SH-SY5Y (cell line): ENCODE data around the gene ZNF747.

Experiments used
- GATA2 ChIP-seq: IDR thresholded peaks from 2 replicates; pipeline ENCODE4 v1.6.1; 2011; ENCODE audit warnings: mild to moderate bottlenecking, low read depth, low read length
- GATA3 ChIP-seq: IDR thresholded peaks from 2 replicates; pipeline ENCODE4 v1.6.1; 2011; ENCODE audit warnings: low read depth, mild to moderate bottlenecking, low read length, moderate library complexity

The ZNF747 gene

GRCh38 chr16:30565984-30566383 lies 31.3 kb upstream of the ZNF747 start:
- TF ChIP-seq GATA2 (no peak), GATA3 (no peak)

- no peak for TF ChIP-seq GATA2
- no peak for TF ChIP-seq GATA3
Observed at GRCh38 chr16:30565526-30565925, 30.9 kb upstream of the ZNF747 start.

- TF ChIP-seq GATA2: no peak
- TF ChIP-seq GATA3: no peak
Observed at GRCh38 chr16:30562021-30562420, 27.4 kb upstream of the ZNF747 start.

GRCh38 chr16:30561089-30561816 lies 26.6 kb upstream of the ZNF747 start:
- TF ChIP-seq GATA2 (no peak), GATA3 (no peak)

- no peak for TF ChIP-seq GATA3
- no peak for TF ChIP-seq GATA2
Observed at GRCh38 chr16:30559690-30560089, 25.0 kb upstream of the ZNF747 start.

- TF ChIP-seq GATA2: no peak
- no peak for TF ChIP-seq GATA3
Observed at GRCh38 chr16:30558789-30559377, 24.2 kb upstream of the ZNF747 start.

GRCh38 chr16:30557957-30558788 lies 23.5 kb upstream of the ZNF747 start, which contains the start of gene ZNF764:
TSS of gene ZNF764 (minus strand) at chr16:30558374. CDS start at chr16:30558182, 192 bp downstream.
- TF ChIP-seq GATA3 (no peak), GATA2 (no peak)

- no peak for TF ChIP-seq GATA2
- no peak for TF ChIP-seq GATA3
Observed at GRCh38 chr16:30557707-30557956, 23.0 kb upstream of the ZNF747 start.

GRCh38 chr16:30556125-30556473 lies 21.4 kb upstream of the ZNF747 start:
- TF ChIP-seq GATA3 (no peak), GATA2 (no peak)

- no peak for TF ChIP-seq GATA3
- no peak for TF ChIP-seq GATA2
Observed at GRCh38 chr16:30555315-30556124, 20.9 kb upstream of the ZNF747 start.

- TF ChIP-seq GATA3: no peak
- TF ChIP-seq GATA2: no peak
Observed at GRCh38 chr16:30554557-30555314, 20.1 kb upstream of the ZNF747 start.

GRCh38 chr16:30553393-30553899 lies 18.8 kb upstream of the ZNF747 start:
- TF ChIP-seq GATA3 (no peak), GATA2 (no peak)

GRCh38 chr16:30552956-30553355 lies 18.3 kb upstream of the ZNF747 start:
- no peak for TF ChIP-seq GATA2
- TF ChIP-seq GATA3: no peak

- TF ChIP-seq GATA3 (no peak), GATA2 (no peak)
Observed at GRCh38 chr16:30551781-30552180, 17.1 kb upstream of the ZNF747 start.
